Measurements from ENCODE around the gene PTPRQ. TPM values are rescaled to one million over a fixed set of nuclear protein-coding genes. Genes with fewer than 3 reads are reported as not detected.

The PTPRQ gene
- total RNA-seq, 1 experiment from 2014 or later, result not detected

- Mint-ChIP-seq H3K27ac (no peak overlapping the region), H3K4me1 (no peaks in the 10 kb centered on the region), H3K9me3 (no peaks in the 10 kb centered on the region), H3K4me3 (no peak overlapping the region), H3K36me3 (no peaks in the 10 kb centered on the region), H3K27me3 (ENCODE audit: low read depth) (no peaks in the 10 kb centered on the region)
- ATAC-seq (no peak), DNase-seq (ENCODE audit: low spot score) (no peak)
- no peak for TF ChIP-seq ARID4B (CRISPR knock-in tag; IDR thresholded peaks at IDR 0.05; ENCODE audit: borderline replicate concordance)
- no peak for TF ChIP-seq ATF6 (CRISPR knock-in tag; IDR thresholded peaks at IDR 0.05)
- TF ChIP-seq NFATC4 (CRISPR knock-in tag; IDR thresholded peaks at IDR 0.05), result no peak
- TF ChIP-seq ETV6 (CRISPR knock-in tag; IDR thresholded peaks at IDR 0.05), result no peak
- TF ChIP-seq ZNF219 (CRISPR knock-in tag; IDR thresholded peaks at IDR 0.05; ENCODE audit: borderline replicate concordance), result no peak
- no peak for TF ChIP-seq ZNF317 (CRISPR knock-in tag; IDR thresholded peaks at IDR 0.05; ENCODE audit: borderline replicate concordance, low read depth)
- no peak for TF ChIP-seq TCF7 (CRISPR knock-in tag; IDR thresholded peaks at IDR 0.05; ENCODE audit: low read depth)
- TF ChIP-seq, protein P1, sequence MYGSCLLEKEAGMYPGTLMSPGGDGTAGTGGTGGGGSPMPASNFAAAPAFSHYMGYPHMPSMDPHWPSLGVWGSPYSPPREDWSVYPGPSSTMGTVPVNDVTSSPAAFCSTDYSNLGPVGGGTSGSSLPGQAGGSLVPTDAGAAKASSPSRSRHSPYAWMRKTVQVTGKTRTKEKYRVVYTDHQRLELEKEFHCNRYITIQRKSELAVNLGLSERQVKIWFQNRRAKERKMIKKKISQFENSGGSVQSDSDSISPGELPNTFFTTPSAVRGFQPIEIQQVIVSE (CRISPR knock-in tag; IDR thresholded peaks at IDR 0.05; ENCODE audit: borderline replicate concordance), result no peak
- no peak for TF ChIP-seq USF2 (CRISPR knock-in tag; IDR thresholded peaks at IDR 0.05)
- TF ChIP-seq ESRRA (CRISPR knock-in tag; IDR thresholded peaks at IDR 0.05; ENCODE audit: borderline replicate concordance), result no peak
- no peak for TF ChIP-seq ELF4 (CRISPR knock-in tag; IDR thresholded peaks at IDR 0.05; ENCODE audit: low read depth)
- no peak for TF ChIP-seq MYBL2 (CRISPR knock-in tag; IDR thresholded peaks at IDR 0.05)
- CTCF ChIA-PET, result no interaction called here
- POLR2A ChIA-PET, result no interaction called here
Observed at GRCh38 chr12:80504389-80505163, 60.5 kb downstream of the PTPRQ start.

GRCh38 chr12:80509781-80510556, 65.9 kb downstream of the PTPRQ start:
- H3K9me3 Mint-ChIP-seq, result no peaks in the 10 kb centered on the region
- no peak overlapping the region for H3K4me3 Mint-ChIP-seq
- peaks cover 5% of the 10 kb centered on the region; the same call in 1 of the 2 replicates for H3K4me1 Mint-ChIP-seq
- ChIA-PET CTCF (no interaction called here), POLR2A (no interaction called here)
- no peaks in the 10 kb centered on the region for H3K36me3 Mint-ChIP-seq
- ATAC-seq (no peak), DNase-seq (ENCODE audit: low spot score) (no peak)
- no peaks in the 10 kb centered on the region; the same call in 1 of the 2 replicates for H3K27me3 Mint-ChIP-seq (ENCODE audit: low read depth)
- H3K27ac Mint-ChIP-seq, result no peak overlapping the region
- TF ChIP-seq SP1 (CRISPR knock-in tag; conservative IDR thresholded peaks at IDR 0.05) (no peak), GRHL2 (CRISPR knock-in tag; IDR thresholded peaks at IDR 0.05; ENCODE audit: insufficient replicate concordance, severe bottlenecking) (no peak), EMX1 (CRISPR knock-in tag; IDR thresholded peaks at IDR 0.05) (no peak), ETV6 (CRISPR knock-in tag; IDR thresholded peaks at IDR 0.05) (no peak), RELA (CRISPR knock-in tag; IDR thresholded peaks at IDR 0.05; ENCODE audit: borderline replicate concordance) (no peak), SMAD3 (CRISPR knock-in tag; IDR thresholded peaks at IDR 0.05; ENCODE audit: borderline replicate concordance) (no peak), ZNF671 (CRISPR knock-in tag; IDR thresholded peaks at IDR 0.05) (no peak)
- TF ChIP-seq, protein P2, sequence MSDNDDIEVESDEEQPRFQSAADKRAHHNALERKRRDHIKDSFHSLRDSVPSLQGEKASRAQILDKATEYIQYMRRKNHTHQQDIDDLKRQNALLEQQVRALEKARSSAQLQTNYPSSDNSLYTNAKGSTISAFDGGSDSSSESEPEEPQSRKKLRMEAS (CRISPR knock-in tag; IDR thresholded peaks at IDR 0.05), result no peak
- TF ChIP-seq, protein P3, sequence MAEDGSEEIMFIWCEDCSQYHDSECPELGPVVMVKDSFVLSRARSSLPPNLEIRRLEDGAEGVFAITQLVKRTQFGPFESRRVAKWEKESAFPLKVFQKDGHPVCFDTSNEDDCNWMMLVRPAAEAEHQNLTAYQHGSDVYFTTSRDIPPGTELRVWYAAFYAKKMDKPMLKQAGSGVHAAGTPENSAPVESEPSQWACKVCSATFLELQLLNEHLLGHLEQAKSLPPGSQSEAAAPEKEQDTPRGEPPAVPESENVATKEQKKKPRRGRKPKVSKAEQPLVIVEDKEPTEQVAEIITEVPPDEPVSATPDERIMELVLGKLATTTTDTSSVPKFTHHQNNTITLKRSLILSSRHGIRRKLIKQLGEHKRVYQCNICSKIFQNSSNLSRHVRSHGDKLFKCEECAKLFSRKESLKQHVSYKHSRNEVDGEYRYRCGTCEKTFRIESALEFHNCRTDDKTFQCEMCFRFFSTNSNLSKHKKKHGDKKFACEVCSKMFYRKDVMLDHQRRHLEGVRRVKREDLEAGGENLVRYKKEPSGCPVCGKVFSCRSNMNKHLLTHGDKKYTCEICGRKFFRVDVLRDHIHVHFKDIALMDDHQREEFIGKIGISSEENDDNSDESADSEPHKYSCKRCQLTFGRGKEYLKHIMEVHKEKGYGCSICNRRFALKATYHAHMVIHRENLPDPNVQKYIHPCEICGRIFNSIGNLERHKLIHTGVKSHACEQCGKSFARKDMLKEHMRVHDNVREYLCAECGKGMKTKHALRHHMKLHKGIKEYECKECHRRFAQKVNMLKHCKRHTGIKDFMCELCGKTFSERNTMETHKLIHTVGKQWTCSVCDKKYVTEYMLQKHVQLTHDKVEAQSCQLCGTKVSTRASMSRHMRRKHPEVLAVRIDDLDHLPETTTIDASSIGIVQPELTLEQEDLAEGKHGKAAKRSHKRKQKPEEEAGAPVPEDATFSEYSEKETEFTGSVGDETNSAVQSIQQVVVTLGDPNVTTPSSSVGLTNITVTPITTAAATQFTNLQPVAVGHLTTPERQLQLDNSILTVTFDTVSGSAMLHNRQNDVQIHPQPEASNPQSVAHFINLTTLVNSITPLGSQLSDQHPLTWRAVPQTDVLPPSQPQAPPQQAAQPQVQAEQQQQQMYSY (CRISPR knock-in tag; IDR thresholded peaks at IDR 0.05), result no peak
